ENCODE data around the gene KAT6B.
A peak's percentile ranks its signal among the peaks of the same experiment; 100 is the strongest.

GRCh38 chr10:75070476-75070875 lies 244.1 kb downstream of the KAT6B start:
- no peak for TF ChIP-seq CTCF (IDR thresholded peaks at IDR 0.05)
- peak in 1 of 2 donors; percentile 30 for TF ChIP-seq POLR2A (IDR thresholded peaks at IDR 0.05)
